GM19395 (cell line): Measurements from ENCODE around the gene PRKCSH.
"Not testable (repeated sequence)": the region's sequence is repeated elsewhere in the genome, so short reads cannot be mapped to it uniquely, and the experiment has no call there.

Source experiments
- ATAC-seq: cut with Tn5 transposase; IDR thresholded peaks from one replicate; pipeline ENCODE4 v1.9.1; 2021; ENCODE audit warnings: mild to moderate bottlenecking, moderate library complexity; ENCODE audit not compliant: unreplicated experiment

PRKCSH gene

DNA sequence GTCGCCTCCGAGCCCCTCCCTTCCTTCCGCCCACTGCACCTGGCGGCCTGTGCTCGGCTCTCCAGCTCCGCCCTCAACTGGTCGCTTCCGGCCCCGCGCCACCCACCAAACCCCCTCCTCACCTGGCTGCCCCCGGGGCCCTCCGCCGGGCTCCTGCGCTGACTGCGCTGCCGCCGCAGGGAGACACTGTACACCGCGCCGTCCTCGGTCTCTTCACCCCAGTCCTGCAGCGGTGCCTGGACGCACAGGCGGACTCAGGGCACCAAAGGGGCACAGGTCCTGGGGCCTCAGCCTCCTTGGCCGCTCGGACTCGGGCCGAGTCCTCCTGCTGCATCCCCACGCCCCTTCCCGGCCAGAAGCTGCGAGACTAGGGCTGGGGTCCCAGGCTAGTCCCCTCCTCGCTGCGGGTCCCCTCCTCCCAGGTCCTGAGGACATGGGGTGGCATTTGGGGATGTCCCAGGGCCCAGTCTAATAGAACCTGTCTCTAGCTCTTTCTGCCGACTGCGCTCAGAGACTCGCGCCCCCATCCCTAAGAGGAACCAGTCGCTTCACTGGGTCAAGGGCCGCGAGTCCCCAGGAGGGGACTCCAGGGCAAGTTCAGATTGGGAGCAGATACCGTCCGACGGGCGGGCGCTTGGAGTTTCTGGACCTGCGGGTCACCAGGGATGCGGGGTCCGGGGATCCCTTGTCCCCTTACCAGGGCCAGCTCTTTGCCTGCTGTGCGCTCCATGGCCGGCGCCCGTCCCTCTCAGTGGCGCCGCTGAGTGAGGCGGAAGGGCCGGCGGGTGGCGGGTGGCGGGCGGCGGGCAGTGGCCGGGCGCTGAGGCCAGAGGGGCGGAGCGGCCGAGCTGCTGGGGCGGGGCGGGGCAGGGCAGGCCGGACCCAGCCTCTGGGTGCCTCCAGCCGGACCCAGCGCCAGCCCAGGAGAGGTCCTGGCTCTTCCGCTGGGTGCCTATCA lies 16.6 kb upstream of the PRKCSH start, which contains the start of gene RGL3:
TSS of gene RGL3 (minus strand) at position 766 of the 958 bp plus-strand sequence. CDS start at position 730, 36 bp downstream.
- ATAC-seq = no peak

- ATAC-seq = no peak
Observed at GRCh38 chr19:11420429-11421370, 14.7 kb upstream of the PRKCSH start.

GRCh38 chr19:11421371-11422098 lies 13.9 kb upstream of the PRKCSH start:
- ATAC-seq = peak; percentile 40

- ATAC-seq = peak; percentile 70
Observed at GRCh38 chr19:11422163-11423065, 13.0 kb upstream of the PRKCSH start.

DNA sequence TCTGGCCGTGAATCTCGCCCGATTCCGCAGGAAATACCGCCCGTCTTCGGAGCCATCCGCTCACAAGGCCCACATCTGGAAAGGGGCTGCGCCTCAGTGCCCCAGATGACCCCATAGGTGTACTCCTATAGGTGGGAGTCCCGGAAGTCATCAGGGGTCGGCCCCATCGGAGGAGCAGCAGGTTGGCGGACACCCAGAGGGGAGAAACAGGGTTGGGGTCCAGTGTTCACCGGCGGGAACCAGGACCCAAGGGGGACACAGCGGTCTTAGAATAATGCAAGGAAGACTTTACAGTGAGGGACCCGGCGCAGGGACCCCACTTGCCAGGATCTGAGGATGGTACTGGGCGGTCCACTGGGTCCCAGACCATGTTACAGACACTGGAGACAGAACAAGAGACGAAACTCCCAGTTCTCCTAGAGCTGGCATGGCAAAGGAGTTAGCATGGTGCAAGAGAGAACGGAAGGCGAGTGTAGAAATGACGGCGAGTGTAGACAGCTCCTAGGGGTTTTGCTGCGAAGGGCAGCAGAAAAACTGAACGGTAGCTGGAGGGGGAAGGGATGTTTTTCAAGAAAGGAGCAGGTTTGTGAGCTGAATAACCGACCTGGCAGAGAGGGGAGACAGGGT lies 12.2 kb upstream of the PRKCSH start:
- ATAC-seq = no peak

DNA sequence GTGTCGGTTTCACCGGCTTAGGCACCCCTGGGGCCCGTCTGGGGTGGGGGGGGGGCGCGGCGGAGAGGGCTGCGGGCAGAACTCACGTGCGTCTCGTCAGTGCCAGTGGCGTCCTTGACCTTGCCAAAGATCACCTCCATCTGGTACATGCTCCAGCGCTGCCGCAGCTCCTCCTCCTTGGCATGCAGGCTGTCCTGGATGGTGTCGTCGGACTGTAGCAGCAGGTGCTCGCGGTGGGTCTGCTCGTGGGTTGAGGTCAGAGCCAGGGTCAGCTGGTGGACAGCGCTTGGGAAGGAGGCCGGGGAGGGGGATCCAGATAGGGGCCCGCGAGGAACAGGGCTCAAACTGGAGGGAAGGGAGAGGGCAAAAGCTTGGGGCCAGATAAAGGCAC lies 11.6 kb upstream of the PRKCSH start:
- ATAC-seq = no peak

DNA sequence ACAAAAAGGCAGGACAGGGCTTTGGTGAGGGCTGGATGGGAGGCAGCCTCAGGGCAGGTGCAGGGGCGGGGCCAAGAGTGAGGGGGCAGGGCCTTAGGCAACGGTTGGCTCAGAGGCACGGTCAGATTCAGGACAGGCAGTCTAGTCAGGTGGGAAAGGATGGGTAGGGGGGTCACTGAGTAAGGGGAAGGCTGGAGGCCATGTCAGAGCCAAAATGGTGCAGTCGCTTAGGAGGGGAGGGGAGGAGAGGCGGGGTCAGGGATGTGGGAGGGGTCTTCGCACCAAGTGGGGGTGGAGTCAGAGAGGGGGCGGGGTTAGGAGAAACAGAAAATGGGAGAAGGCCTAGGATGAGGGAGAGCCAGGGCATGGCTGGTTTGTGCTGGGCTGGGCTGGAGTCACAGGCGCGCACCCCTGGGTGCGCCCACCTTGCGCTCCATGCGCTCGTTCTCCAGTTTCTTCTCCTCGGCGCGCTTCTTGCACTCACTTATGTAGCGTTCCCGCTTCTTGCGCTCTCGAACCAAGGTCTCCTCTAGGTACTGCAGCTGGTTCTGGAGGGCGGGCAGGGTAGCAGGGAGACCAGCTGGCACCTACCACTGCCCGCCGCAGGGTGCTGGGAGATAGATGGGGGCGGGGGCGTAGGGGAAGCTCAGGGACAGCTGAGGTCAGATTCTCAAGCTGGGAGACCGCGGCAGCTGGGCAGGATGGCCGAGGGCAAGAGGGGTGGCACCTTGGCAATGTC lies 9.5 kb upstream of the PRKCSH start:
- no peak for ATAC-seq

DNA sequence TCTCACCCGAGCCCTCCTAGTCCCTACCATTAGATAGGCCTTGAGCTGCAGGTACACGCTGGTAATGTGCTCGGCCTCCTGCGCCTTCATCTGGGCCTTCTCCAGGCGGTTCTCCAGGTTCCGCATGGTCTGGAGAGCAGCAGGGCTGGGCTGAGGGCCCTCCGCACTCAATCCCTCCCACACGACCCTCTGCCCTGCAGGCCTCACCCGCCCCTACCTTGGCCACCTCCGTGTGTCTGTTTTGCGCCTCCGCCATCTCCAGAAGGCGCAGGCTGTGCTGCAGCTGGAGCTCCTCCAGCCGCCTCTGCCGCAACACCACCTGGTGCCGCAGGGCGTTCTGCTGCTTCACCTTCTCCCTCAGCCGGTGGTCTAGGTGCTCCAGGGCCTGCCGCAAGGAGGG lies 8.8 kb upstream of the PRKCSH start:
- no peak for ATAC-seq

DNA sequence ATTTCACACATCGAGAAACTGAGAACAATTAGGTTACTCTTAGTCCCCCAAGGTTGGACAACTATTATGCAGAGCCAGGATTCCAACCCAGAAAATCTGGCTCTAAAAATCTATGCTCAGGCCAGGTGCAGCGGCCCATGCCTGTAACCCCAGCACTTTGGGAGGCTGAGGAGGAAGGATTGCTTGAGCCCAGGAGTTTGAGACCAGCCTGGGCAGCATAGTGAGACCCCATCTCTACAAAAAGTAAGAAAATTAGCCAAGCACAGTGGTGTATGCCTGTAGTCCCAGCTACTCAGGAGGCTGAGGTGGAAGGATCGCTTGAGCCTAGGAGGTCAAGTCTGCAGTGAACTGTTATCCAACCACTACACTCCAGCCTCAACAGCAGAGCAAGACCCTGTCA lies 1.9 kb upstream of the PRKCSH start:
- ATAC-seq = not testable (repeated sequence)

DNA sequence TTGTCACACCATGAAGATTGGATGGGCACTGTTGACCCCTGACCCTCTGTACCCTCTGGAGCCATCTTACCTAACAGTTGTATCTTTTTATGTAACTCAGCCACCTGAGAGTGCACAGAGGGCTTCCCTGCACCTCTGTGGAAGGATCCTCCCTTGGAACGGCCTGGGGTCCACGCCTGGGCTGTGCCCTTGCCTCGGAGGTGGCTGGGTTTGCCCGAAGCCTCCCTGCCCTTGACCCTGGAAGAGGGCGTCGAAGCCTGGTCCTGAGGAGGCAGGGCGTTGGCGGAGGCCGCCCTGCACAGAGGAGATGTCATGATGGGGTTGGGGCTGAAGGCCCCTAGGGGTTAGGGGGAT lies 755 bp upstream of the PRKCSH start:
- peak; percentile 18 for ATAC-seq

DNA sequence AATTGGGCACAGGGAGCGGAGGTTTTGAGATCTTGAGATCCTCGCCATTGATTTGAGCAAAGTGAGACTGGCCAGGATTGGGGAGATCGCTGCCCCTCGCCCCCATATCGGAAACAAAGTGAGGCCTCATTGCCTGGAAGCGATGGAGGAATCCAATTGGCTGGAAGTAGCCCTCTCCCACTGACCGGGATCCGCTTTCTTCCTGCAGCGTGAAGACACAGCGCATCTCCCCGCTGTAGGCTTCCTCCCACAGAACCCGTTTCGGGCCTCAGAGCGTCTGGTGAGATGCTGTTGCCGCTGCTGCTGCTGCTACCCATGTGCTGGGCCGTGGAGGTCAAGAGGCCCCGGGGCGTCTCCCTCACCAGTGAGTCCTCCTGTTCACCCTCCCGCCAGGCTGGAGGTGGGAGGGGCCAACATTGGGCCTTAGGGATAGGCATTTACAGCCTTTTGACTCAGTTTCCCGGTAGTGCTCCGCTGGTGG lies 438 bp downstream of the PRKCSH start:
- no peak for ATAC-seq

- ATAC-seq = no peak
Observed at GRCh38 chr19:11437955-11438354, 2.5 kb downstream of the PRKCSH start.

DNA sequence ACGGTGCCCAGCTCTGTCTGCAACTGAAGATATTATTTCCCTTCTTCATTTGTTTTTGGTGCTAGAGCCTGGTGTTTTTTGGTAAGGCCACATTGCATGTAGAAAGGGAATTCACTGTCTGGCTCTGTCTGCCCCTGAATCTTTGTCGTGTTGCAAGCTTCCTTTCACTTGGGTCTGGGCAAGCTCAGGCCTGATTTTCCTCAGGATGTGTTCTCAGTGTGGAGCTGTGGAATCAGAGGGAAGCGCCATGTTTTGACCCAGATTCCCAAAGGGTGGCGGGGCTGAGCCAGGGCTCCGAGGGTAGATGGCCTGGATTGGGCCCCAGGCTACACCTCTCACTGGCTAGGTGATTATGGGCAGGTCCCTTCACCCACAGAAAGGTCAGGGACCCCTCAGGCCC lies 8.6 kb downstream of the PRKCSH start:
- ATAC-seq = no peak

DNA sequence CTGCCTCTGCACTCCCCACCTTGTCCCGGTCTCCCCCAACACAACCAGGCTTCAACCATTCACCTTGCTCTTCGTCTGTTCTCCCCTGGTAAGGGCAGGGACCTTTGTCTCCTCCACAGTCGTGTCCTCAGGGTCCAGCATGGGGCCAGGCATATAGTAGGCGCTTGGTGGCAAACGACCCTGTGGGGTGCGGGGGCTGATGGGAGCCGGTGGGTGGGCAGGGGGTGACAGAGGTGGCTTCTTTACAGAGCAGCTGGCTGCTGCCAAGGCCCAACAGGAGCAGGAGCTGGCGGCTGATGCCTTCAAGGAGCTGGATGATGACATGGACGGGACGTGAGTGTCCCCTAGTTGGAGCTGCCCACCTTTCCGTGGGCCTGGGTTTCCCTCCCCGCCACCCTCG lies 9.7 kb downstream of the PRKCSH start:
- no peak for ATAC-seq

DNA sequence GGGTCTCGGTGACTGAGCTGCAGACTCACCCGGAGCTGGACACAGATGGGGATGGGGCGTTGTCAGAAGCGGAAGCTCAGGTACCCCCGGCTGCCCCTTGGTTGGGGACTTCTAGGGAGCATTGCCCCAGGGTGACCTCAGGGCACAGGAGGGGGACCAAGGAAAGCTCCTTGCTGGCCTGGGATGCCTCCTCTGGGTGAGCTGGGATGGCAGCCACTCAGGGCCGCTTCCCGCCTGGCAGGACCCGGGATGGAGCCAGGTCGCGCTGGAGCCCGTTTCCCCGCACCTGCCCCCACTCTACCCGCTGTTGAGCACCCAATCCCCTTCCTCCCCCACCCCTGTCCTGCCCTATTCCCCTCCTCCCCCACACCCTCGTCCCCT lies 10.8 kb downstream of the PRKCSH start:
- ATAC-seq = no peak

DNA sequence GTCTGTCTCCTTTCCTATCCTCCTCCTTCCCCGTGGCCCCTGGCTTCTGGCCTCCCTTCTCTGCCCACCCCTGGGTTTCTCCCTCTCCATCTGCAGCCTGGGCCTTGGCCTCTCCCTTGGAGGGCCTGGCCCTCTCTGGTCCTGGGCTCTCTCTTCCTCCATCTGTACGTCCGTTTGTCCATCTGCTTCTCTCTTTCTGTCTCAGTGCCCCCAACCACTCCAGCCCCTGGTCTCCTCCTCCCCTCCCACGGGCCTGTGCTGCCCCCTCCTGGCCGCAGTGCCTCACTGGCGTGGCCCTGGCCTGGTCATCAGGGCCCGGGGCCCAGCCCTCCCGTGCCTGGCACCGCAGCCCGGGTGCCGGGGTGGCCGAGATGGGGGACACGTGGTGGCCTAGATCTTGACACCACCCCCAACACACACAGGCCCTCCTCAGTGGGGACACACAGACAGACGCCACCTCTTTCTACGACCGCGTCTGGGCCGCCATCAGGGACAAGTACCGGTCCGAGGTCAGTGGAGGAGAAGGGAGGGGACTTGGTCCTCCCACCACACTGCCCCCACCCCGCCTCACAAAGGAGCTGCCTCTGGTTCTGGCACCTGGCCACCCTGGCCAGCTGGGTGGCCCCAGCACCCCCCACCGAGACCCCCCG lies 11.3 kb downstream of the PRKCSH start:
- no peak for ATAC-seq

DNA sequence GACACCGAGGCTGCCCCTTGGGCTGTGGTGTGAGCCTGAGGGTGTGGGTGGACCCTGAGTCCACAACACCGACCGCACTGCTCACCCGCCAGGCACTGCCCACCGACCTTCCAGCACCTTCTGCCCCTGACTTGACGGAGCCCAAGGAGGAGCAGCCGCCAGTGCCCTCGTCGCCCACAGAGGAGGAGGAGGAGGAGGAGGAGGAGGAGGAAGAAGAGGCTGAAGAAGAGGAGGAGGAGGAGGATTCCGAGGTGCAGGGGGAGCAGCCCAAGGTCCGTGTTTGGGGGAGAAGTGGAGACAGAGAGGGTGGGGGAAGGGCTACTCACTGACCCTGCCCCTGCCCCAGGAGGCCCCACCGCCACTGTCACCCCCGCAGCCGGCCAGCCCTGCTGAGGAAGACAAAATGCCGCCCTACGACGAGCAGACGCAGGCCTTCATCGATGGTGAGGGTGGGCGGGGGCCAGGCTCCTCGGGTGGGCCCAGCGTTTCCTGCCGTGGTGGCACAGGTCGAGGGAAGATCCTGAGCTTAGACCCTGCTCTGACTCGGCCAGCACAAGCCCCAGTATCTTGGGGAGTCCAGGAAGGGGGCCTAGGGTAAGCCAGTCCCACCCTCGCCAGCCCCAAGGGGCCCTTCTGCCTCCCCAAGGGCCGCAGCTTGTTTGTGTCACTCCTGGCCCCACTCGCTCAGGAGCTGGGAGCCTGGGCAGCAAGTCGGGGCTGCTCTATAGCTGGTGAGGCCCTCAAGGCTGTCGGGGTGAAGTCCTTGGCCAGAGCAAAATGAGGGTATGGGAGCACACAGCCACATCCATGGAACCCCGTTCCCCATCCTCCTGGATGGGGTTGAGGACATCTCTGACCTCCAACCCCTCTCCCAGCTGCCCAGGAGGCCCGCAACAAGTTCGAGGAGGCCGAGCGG lies 12.2 kb downstream of the PRKCSH start:
- no peak for ATAC-seq
